HG03520 (cell line): ENCODE measurements around the gene POLR2F.
"Not testable (repeated sequence)": the region's sequence is repeated elsewhere in the genome, so short reads cannot be mapped to it uniquely, and the experiment has no call there.

ENCODE experiments used
- ATAC-seq: cut with Tn5 transposase; IDR thresholded peaks from one replicate; pipeline ENCODE4 v1.9.1; 2021; ENCODE audit warnings: mild to moderate bottlenecking, moderate library complexity; ENCODE audit not compliant: unreplicated experiment

POLR2F gene

GRCh38 chr22:37951305-37951704 is 2.2 kb upstream of the POLR2F start:
- no peak for ATAC-seq

- ATAC-seq, result not testable (repeated sequence)
Measured at GRCh38 chr22:37952629-37953028, 870 bp upstream of the POLR2F start.

- ATAC-seq, result peak; percentile 32
Measured at GRCh38 chr22:37953062-37953436, 450 bp upstream of the POLR2F start.

DNA sequence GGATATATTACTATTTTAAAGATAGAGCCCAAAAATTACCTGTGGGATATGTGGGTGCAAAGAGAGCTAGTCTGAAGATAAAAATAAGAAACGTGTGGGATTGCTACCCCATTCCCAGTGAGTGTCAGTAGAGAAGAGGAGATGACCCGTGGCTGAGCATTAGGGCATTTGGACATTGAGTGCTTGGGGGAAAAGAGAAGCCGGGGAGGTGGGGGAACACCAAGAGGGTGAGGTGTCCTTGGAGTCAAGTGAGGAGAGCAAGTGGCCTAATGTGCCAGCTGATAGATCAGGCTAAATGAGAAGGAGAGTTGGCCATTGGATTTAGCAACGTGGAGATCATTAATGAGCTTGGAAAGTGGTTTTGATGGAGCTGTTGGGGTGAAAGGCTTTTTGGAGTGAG is 1.2 kb downstream of the POLR2F start:
- ATAC-seq, result no peak

- not testable (repeated sequence) for ATAC-seq
Measured at GRCh38 chr22:37955825-37956397, 2.4 kb downstream of the POLR2F start.

GRCh38 chr22:37957232-37957631 is 3.7 kb downstream of the POLR2F start:
- ATAC-seq, result no peak

- no peak for ATAC-seq
Measured at GRCh38 chr22:37959231-37959825, 5.8 kb downstream of the POLR2F start.

- ATAC-seq, result no peak
Measured at GRCh38 chr22:37961062-37961461, 7.6 kb downstream of the POLR2F start.

DNA sequence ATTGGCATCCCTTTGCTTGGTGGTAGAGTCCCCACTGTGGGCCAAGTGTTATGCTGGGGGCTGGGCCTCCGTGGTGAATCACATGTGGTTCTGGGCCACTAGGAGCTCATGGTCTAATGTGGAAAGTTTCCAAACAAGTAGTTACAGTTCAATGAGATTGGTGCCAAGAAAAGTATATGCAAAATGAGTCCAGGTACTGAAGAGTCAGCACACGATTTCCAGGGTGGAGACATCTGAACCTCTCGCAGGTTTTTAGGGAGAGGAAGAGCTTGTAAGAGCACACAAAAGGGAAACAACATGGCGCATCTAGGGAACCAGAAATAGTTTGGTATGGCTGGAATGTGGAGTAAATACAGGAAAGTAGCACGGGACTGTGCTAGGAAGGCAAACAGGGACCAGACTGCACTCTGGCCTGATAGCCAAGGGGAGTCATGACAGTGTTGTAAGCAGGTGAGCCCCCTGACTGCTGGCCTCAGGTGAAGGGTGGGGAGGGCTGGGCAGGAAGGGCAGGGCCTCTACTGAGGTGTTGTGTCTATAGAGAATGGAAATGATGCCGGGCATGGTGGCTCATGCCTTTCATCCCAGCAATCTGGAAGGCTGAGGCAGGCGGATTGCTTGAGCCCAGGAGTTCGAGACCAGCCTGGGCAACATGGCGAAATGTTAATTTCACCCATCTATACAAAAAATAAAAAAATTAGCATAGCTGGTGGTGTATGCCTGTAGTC is 12.6 kb downstream of the POLR2F start:
- ATAC-seq, result no peak

DNA sequence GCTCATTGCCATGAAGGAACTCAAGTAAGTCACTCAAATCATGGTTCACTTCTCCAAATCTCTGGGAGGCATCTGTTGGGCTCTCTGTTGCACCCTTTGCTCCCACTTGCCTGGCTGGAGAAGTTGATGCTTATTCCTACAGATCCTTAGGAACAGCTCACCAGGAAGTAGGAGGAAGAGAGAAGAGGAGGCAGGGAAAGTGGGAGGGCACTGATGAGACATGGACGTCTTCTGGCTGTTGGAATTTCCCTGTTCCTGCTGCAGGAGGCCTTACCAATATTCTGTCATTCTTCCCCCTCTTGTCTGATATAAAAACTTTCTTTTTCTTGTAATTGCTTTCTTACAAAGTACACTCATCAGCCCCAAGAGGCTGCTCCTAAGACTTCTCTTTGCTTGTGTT is 13.6 kb downstream of the POLR2F start:
- ATAC-seq, result no peak

GRCh38 chr22:37967637-37968451 is 14.3 kb downstream of the POLR2F start:
- ATAC-seq, result no peak

DNA sequence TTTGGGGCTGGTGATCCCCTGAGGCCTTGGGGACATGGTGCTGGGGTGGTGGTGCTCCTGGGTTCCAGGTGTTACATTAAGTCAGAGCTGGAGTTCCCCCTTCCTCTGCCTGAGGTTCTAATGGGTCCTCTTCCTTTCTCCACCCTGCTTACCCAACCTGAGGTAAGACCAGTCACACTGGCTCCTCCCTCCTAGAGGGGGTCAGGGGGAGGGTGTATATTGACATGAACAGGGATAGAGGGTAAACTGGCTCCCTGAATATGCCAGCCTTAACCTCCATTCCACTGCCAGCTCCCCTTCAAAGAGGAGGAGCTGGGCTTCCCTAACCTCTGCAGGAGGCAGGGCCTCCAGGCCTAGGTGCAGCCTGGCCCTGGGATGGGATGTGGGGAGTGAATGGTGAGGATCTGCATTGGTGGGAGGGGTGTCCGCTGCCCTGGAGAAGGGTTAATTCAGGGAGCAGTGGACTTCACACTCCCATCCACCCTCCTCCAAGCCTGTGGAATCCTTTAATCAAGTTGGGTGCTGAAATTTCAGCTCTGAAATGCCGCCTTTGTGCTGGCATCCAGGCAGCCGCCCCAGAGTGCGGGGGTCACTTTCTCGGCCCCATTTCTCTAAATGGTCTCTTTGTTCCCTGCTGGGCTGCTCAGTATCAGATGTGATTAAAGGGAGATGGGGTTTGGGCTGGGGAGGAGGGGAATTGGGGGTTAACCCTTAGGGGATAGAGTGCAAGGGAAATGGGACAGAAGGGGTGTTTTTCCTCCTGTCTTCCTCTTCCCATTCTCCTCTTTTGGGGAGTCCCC is 15.2 kb downstream of the POLR2F start:
- no peak for ATAC-seq

DNA sequence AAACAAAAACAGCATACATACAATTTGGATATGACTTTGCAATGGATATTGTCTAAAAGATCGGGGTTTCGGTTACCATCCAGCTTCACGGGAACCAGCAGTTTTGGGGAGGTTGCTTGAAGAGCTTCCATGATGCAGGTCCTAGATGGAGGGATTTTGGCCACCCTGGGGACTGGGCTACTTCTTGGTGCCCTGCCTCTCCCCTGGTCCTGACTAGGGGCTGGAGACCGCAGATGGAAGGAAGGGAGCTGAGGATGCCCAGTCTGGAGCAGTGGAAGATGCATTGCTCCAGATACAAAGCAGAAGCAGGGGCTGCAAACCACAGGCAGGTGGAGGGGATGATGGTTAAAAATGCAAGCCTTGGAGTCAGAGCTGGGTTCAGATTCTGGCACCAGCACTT is 17.4 kb downstream of the POLR2F start:
- no peak for ATAC-seq

- no peak for ATAC-seq
Measured at GRCh38 chr22:37971475-37972434, 18.3 kb downstream of the POLR2F start.

DNA sequence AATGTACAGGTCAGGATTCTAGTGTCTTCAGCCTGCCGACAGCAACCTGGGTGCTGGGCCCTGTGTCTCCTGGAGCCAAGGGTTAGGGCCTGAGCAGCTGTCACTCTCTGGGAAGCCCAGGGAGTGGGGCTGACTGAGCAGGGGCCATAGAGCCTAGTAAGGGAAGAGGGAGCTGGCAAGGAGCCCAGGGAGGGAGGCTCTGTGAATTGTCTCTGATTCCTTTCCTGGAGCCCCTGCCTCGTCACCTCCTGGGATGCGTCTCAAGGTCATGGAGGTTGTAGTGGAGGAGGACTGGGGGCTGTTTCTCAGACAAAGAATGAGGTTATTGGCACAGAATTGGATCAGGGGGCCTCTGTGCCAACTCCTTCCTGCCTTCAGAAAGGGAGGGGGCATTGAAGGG is 19.0 kb downstream of the POLR2F start:
- ATAC-seq, result no peak

DNA sequence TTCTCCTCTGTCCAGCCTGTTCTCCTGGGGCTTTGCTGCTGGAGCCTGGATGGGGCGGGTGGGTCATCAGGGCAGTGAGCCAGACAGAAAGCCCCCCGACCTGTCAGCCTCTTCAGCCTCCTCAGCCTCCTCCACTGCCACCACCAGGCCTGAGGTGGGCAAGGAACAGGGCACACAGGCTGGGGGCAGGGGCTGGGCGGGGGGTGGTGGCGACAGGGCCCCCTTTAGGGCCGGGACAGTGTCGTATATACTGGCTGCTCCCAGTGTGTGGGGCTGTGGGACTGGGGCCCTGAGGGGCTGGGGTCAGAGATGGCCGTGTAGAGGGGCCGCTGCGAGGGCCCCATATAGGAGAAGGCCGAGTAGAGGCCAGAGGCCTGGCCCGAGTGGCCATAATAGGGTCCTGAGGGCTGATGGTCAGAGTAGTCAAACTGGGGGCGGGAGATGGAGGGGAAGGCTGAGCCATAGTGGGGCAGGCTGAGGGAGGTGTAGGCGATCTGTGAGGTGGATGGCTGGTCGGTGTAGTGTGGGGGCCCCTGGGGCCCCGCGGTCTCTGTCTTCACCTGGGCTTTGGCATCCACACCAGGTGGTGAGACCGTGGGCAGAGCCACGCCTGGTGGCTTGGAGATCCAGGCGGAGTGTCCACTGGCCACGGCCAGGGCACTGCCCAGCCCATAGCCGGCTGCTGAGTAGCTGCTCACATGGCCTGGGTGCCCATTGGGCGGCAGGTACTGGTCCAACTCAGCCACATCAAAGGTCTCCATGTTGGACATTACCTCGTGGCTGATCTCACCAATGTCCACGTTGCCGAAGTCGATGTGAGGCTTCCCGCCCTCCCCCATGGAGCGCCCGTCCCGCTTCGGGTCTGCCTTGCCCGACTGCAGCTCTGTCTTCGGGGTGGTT is 20.0 kb downstream of the POLR2F start:
- ATAC-seq, result no peak

- ATAC-seq, result no peak
Measured at GRCh38 chr22:37975153-37975552, 21.7 kb downstream of the POLR2F start.

GRCh38 chr22:37976022-37976421 is 22.5 kb downstream of the POLR2F start:
- not testable (repeated sequence) for ATAC-seq

DNA sequence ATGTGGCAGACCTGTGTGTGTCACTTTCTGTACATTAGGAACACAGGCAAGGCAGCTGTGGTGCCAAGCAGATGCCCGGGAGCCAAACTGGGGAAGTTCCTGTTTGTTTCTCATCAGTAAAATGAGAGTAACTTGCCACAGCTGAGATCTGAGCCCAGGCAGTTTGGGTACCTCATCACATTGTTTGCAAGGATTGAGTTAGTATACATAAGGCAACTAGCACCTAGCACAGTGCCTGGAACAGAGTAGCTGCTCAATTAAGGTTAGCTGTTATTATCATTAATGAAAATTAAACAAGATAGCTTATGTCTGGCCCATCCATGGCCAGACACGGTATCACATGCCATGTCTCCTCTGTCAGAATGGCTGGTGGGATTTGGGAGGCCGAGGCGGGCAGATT is 23.0 kb downstream of the POLR2F start:
- ATAC-seq, result no peak
